ENCODE results near the gene MRTFB. TPM values are rescaled to one million over a fixed set of nuclear protein-coding genes. Genes with fewer than 3 reads are reported as not detected.

Gene MRTFB
- total and polyA plus RNA-seq, 2 donors (not counting 3 experiments of a cell fraction or from before 2014, with no cell fraction given), result 19.6 to 49.5 TPM

DNA sequence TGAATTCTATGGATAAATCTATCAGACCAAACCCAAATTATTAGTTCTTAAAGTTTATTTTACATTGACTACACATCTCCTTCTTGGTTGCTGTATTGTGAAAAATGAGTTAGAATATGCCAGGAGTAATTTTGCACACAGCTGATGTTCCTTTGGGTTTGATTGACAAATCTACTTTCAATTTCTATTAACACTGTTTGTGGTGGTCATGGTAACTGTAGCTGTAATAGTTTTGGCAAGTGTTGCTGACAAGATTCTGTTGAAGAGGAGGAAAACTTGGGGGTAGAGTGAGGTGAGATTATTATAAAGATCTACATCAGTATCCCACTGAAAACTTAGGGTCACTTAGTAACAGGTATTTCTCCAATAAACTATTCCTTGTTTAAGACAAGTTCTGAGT is 30.3 kb downstream of the MRTFB start:
- Histone ChIP-seq H3K36me3 (ENCODE audit: control insufficient read depth in 2 of 2, extremely low read depth in 1 of 2, insufficient read depth in 2 of 2, low read length in 2 of 2) (no peaks in the 10 kb centered on the region), H3K27ac (ENCODE audit: insufficient read depth, low read depth, low read length) (no peak overlapping the region), H3K4me2 (ENCODE audit: insufficient read depth, low read length) (no peak overlapping the region), H3K4me1 (ENCODE audit: control insufficient read depth, extremely low read depth, insufficient read depth, low read length) (peaks cover 12% of the 10 kb centered on the region), H3K9me1 (replicated peaks; ENCODE audit: control insufficient read depth, extremely low read depth, insufficient read depth, low read length) (no peaks in the 10 kb centered on the region), H2AFZ (ENCODE audit: low read depth, low read length) (no peak overlapping the region), H3K9ac (replicated peaks; ENCODE audit: extremely low read depth, insufficient read depth, low read length) (no peak overlapping the region), H4K20me1 (replicated peaks; ENCODE audit: control insufficient read depth, extremely low read depth, insufficient read depth, low read length) (peaks cover 18% of the 10 kb centered on the region), H3K79me2 (ENCODE audit: control insufficient read depth, insufficient read depth, low read length) (peaks cover 22% of the 10 kb centered on the region), H3K4me3 (replicated peaks in 1 of 3; ENCODE audit: insufficient read depth in 1 of 3, low read depth in 1 of 3, low read length in 3 of 3) (no peak overlapping the region), H3K9me3 (replicated peaks; ENCODE audit: control insufficient read depth, insufficient read depth, low read length) (no peaks in the 10 kb centered on the region), H3K27me3 (ENCODE audit: control insufficient read depth in 2 of 2, insufficient read depth in 2 of 2, low read length in 2 of 2) (no peaks in the 10 kb centered on the region)
- intact Hi-C loops (cut with micrococcal nuclease), result no loop called here
- ChIA-PET CTCF (interaction anchor here (0.7 to 1.8 kb wide), 2 partner anchors 95 to 178 kb away, joined by 3 to 6 read pairs; no protein-coding TSS in a partner anchor), POLR2A (no interaction called here)
- dilution Hi-C loops (cut with MboI; ENCODE audit: extremely low pct_ligation_motif_present, low sequenced_read_pairs), result no loop called here
- no peak for TF ChIP-seq EZH2 (IDR thresholded peaks at IDR 0.05; ENCODE audit: borderline replicate concordance, low read depth, low read length, severe bottlenecking)
- TF ChIP-seq POLR2A (IDR thresholded peaks at IDR 0.05; ENCODE audit: low read depth, low read length), result no peak
- TF ChIP-seq FOS (IDR thresholded peaks at IDR 0.05; ENCODE audit: borderline replicate concordance, insufficient read depth, low read length), result no peak
- TF ChIP-seq GATA2 (IDR thresholded peaks at IDR 0.05; ENCODE audit: insufficient read depth, insufficient read length, low read depth, low read length), result no peak
- no peak for TF ChIP-seq JUN (IDR thresholded peaks at IDR 0.05; ENCODE audit: borderline replicate concordance, insufficient read depth, insufficient read length, low read depth)
- TF ChIP-seq, protein P1, sequence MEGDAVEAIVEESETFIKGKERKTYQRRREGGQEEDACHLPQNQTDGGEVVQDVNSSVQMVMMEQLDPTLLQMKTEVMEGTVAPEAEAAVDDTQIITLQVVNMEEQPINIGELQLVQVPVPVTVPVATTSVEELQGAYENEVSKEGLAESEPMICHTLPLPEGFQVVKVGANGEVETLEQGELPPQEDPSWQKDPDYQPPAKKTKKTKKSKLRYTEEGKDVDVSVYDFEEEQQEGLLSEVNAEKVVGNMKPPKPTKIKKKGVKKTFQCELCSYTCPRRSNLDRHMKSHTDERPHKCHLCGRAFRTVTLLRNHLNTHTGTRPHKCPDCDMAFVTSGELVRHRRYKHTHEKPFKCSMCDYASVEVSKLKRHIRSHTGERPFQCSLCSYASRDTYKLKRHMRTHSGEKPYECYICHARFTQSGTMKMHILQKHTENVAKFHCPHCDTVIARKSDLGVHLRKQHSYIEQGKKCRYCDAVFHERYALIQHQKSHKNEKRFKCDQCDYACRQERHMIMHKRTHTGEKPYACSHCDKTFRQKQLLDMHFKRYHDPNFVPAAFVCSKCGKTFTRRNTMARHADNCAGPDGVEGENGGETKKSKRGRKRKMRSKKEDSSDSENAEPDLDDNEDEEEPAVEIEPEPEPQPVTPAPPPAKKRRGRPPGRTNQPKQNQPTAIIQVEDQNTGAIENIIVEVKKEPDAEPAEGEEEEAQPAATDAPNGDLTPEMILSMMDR (IDR thresholded peaks at IDR 0.05; ENCODE audit: extremely low read depth in 1 of 2, insufficient read depth in 1 of 2, low read depth in 1 of 2, low read length in 2 of 2), result no peak
- TF ChIP-seq MYC (IDR thresholded peaks at IDR 0.05; ENCODE audit: low read depth, low read length), result no peak
- no peak for TF ChIP-seq POLR2AphosphoS5 (IDR thresholded peaks at IDR 0.05; ENCODE audit: insufficient read depth, low read depth, low read length)
- TF ChIP-seq, protein P2, sequence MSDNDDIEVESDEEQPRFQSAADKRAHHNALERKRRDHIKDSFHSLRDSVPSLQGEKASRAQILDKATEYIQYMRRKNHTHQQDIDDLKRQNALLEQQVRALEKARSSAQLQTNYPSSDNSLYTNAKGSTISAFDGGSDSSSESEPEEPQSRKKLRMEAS (IDR thresholded peaks at IDR 0.05; ENCODE audit: insufficient read depth, insufficient read length), result no peak
- no TSS peak for BruUV-seq (replicated peaks)
- no peak for FAIRE-seq
- DNase-seq (ENCODE audit: low read depth, low spot score), result no peak

All from endothelial cell of umbilical vein (primary cell).